HCT116 (cell line): ENCODE measurements around the gene UPK3A. TPM values are rescaled to one million over a fixed set of nuclear protein-coding genes. Genes with fewer than 3 reads are reported as not detected.

Experiments used
- ATAC-seq: fragments of 200-7000 bp; cut with Tn5 transposase; 2 replicates; pipeline ENCODE4 v1.9.1; 2020; ENCODE audit warnings: mild to moderate bottlenecking, moderate library complexity
- BruUV-seq: library from RNA; stranded (reverse); fragments of 400-500 nt; replicated peaks from 2 replicates; lab custom pipeline; 2021; lab: Mats Ljungman, UMichigan
- CTCF ChIA-PET: fragments of 300-600 bp; sonication (Branson Sonifier 250); formaldehyde crosslinking; loops from one replicate; lab custom pipeline; 2021; ENCODE audit warnings: antibody characterized with exemption; lab: Charles Lee
- POLR2A ChIA-PET: fragments of 300-600, 350-600 bp; sonication (Branson Sonifier 250); formaldehyde crosslinking; loops from one replicate; lab custom pipeline; 2021; ENCODE audit warnings: antibody characterized with exemption; lab: Charles Lee
- RAD21 ChIA-PET, 2 experiments: fragments of 300-600 bp; sonication (Branson Sonifier 250); formaldehyde crosslinking; loops; one replicate each; lab custom pipeline; 2023; ENCODE audit warnings: low total read pairs in 2 of 2; ENCODE audit not compliant: uncharacterized antibody in 2 of 2, unreplicated experiment in 2 of 2, low non-redundant PET in 1 of 2; lab: Charles Lee
- DNase-seq: peaks from one replicate; pipeline ENCODE4 v3.0.0-alpha.2; 2010; ENCODE audit warnings: low read depth, low spot score
- H2AFZ ChIP-seq: fragments of 200-600 bp; shearing (Covaris generic), sonication (generic); 2 replicates; pipeline ENCODE4 v1.6.1; 2017; ENCODE audit warnings: low read depth, mixed run types, mixed read lengths, antibody characterized with exemption, low read length; ENCODE audit not compliant: poor library complexity, severe bottlenecking
- H3K27ac ChIP-seq: 2 replicates; pipeline ENCODE4 v1.5.1; 2012; ENCODE audit warnings: low read depth, low read length
- H3K27me3 ChIP-seq: fragments of 200-600 bp; sonication (generic); 2 replicates; pipeline ENCODE4 v1.6.1; 2016; ENCODE audit warnings: mixed run types, low read length, mixed read lengths; ENCODE audit not compliant: insufficient read depth
- H3K36me3 ChIP-seq, 2 experiments: fragments of 200-500 bp in 1 of 2; fragments of 200-600 bp in 1 of 2; sonication (Bioruptor generic) in 1 of 2; sonication (generic) in 1 of 2; 2 replicates each; pipeline versions ENCODE4 v1.5.1 to v1.6.1; 2014 to 2016; ENCODE audit warnings: low read length in 2 of 2, inconsistent platforms in 1 of 2, mixed read lengths in 1 of 2, mixed run types in 1 of 2; ENCODE audit not compliant: insufficient read depth in 2 of 2, control insufficient read depth in 1 of 2
- H3K4me1 ChIP-seq, 2 experiments: fragments of 200-600 bp in 1 of 2; sonication (generic) in 1 of 2; 2 replicates each; pipeline versions ENCODE4 v1.5.1 to v1.6.1; 2012 to 2017; ENCODE audit warnings: low read length in 2 of 2, inconsistent platforms in 1 of 2, mild to moderate bottlenecking in 1 of 2, mixed read lengths in 1 of 2, mixed run types in 1 of 2, moderate library complexity in 1 of 2; ENCODE audit not compliant: insufficient read depth in 2 of 2, control insufficient read depth in 1 of 2
- H3K4me2 ChIP-seq: fragments of 200-600 bp; sonication (generic); 2 replicates; pipeline ENCODE4 v1.6.1; 2017; ENCODE audit warnings: mixed run types, low read length, mixed read lengths
- H3K4me3 ChIP-seq, 2 experiments: fragments of 200-600 bp in 1 of 2; sonication (generic) in 1 of 2; replicated peaks in 1 of 2; 2 replicates each; pipeline ENCODE4 v1.5.1; 2011 to 2016; ENCODE audit warnings: low read length in 2 of 2, control low read depth in 1 of 2, low read depth in 1 of 2, mild to moderate bottlenecking in 1 of 2, mixed read lengths in 1 of 2, mixed run types in 1 of 2
- H3K79me2 ChIP-seq: fragments of 200-600 bp; sonication (generic); 2 replicates; pipeline ENCODE4 v1.6.1; 2017; ENCODE audit warnings: mild to moderate bottlenecking, mixed run types, low read length, moderate library complexity, mixed read lengths; ENCODE audit not compliant: insufficient read depth
- H3K9ac ChIP-seq: fragments of 200-600 bp; sonication (generic); 2 replicates; pipeline ENCODE4 v1.6.1; 2016; ENCODE audit warnings: low read length, mixed read lengths
- H3K9me2 ChIP-seq: fragments of 200-600 bp; sonication (generic), shearing (Covaris generic); 2 replicates; pipeline ENCODE4 v1.6.1; 2017; ENCODE audit warnings: mixed run types, mild to moderate bottlenecking, moderate library complexity; ENCODE audit not compliant: insufficient read depth
- H3K9me3 ChIP-seq, 2 experiments: fragments of 200-500 bp in 1 of 2; fragments of 200-600 bp in 1 of 2; sonication (Bioruptor generic) in 1 of 2; sonication (generic) in 1 of 2; 2 replicates each; pipeline ENCODE4 v1.6.1; 2014 to 2017; ENCODE audit warnings: low read length in 2 of 2, mixed read lengths in 2 of 2, inconsistent platforms in 1 of 2, low read depth in 1 of 2, mild to moderate bottlenecking in 1 of 2, mixed run types in 1 of 2, moderate library complexity in 1 of 2; ENCODE audit not compliant: control insufficient read depth in 1 of 2, insufficient read depth in 1 of 2
- H4K20me1 ChIP-seq: fragments of 200-600 bp; sonication (generic), shearing (Covaris generic); 2 replicates; pipeline ENCODE4 v1.6.1; 2017; ENCODE audit warnings: mixed run types, mild to moderate bottlenecking, moderate library complexity; ENCODE audit not compliant: insufficient read depth
- CEBPB ChIP-seq: IDR thresholded peaks from 2 replicates; pipeline ENCODE4 v1.6.1; 2012; ENCODE audit warnings: low read depth
- ELF1 ChIP-seq: IDR thresholded peaks from 2 replicates; pipeline ENCODE4 v1.6.1; 2012; ENCODE audit warnings: low read depth, borderline replicate concordance
- EZH2 ChIP-seq: fragments of 200-600 bp; sonication (generic); IDR thresholded peaks from 2 replicates; pipeline ENCODE4 v1.6.1; 2017; ENCODE audit warnings: antibody characterized with exemption, mixed run types
- EZH2phosphoT487 ChIP-seq: fragments of 200-600 bp; IDR thresholded peaks from 2 replicates; pipeline ENCODE4 v1.6.1; 2018; ENCODE audit warnings: antibody characterized with exemption, borderline replicate concordance
- FOSL1 ChIP-seq: IDR thresholded peaks from 2 replicates; pipeline ENCODE4 v1.6.1; 2012; ENCODE audit warnings: low read depth
- SIN3A ChIP-seq: IDR thresholded peaks from 2 replicates; pipeline ENCODE4 v1.6.1; 2012; ENCODE audit warnings: low read depth
- ZFX ChIP-seq: fragments of 450-650 bp; IDR thresholded peaks from 2 replicates; pipeline ENCODE4 v1.6.1; 2017
- ZNF274 ChIP-seq: fragments of 200-500 bp; sonication (Bioruptor generic); IDR thresholded peaks from 2 replicates; pipeline ENCODE4 v1.6.1; 2014; ENCODE audit warnings: mild to moderate bottlenecking, low read depth, low read length, inconsistent platforms
- intact Hi-C: fragments of 100-400 bp; cut with micrococcal nuclease; formaldehyde crosslinking; loops from 2 replicates; pipeline ENCODE4 v1.10.0; 2022
- total RNA-seq: library from RNA; stranded (reverse); gene quantifications from one replicate; pipeline ENCODE4 v1.2.1, GENCODE V29; 2021; ENCODE audit not compliant: unreplicated experiment
- TF ChIP-seq, protein P1 (sequence below): IDR thresholded peaks from 2 replicates; pipeline ENCODE4 v1.6.1; 2012; ENCODE audit warnings: low read depth
- TF ChIP-seq, protein P2 (sequence below): IDR thresholded peaks from 2 replicates; pipeline ENCODE4 v1.6.1; 2012
- TF ChIP-seq, protein P3 (sequence below): IDR thresholded peaks from 2 replicates; pipeline ENCODE4 v1.6.1; 2011; ENCODE audit warnings: mild to moderate bottlenecking, low read length, moderate library complexity; ENCODE audit not compliant: insufficient replicate concordance; ENCODE audit errors: extremely low read depth

The UPK3A gene
- total RNA-seq, 1 experiment from 2014 or later, result not detected

DNA sequence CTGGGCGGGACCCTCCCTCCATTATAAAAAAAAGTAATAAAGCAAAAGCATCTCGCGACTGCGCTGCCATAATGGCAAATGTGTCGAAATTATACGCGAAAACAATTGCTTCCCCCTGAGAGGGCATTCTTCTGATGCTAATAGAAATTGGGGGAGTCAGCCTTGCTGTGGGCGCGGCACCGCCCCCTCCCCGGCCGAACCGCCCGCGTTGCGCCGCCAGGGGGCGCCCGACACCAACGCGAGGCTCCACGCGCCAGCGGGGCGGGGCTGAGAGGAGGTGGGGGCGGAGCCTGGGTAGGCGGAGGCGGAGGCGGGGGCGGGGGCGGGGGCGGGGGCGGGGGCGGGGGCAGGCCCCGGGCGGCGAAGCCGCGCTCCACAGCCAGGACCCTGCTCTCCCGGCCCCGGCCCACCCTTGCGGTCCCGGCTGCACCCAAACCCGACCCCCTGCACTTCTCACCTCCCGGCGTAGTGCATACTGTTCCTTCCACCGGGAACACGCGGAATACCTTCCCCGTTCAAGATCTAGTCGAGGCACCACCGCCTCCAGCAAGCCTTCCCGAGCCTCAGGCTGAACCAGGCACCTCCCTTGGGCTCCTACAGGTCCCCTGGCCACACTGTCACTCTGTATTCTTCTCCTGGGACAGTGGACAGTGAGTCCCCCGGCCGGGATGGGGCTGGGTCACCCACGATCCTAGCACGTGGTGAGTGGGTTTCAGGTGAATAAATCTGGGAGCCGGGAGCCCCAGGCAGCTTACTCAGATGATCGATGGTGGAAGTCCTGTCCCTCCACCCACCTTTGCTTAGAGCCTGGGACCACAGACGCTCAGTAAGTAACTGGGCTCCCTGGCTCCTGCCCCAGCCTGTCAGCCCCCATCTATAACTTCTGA is 15.5 kb upstream of the UPK3A start (continued):
- TF ChIP-seq, protein P1, sequence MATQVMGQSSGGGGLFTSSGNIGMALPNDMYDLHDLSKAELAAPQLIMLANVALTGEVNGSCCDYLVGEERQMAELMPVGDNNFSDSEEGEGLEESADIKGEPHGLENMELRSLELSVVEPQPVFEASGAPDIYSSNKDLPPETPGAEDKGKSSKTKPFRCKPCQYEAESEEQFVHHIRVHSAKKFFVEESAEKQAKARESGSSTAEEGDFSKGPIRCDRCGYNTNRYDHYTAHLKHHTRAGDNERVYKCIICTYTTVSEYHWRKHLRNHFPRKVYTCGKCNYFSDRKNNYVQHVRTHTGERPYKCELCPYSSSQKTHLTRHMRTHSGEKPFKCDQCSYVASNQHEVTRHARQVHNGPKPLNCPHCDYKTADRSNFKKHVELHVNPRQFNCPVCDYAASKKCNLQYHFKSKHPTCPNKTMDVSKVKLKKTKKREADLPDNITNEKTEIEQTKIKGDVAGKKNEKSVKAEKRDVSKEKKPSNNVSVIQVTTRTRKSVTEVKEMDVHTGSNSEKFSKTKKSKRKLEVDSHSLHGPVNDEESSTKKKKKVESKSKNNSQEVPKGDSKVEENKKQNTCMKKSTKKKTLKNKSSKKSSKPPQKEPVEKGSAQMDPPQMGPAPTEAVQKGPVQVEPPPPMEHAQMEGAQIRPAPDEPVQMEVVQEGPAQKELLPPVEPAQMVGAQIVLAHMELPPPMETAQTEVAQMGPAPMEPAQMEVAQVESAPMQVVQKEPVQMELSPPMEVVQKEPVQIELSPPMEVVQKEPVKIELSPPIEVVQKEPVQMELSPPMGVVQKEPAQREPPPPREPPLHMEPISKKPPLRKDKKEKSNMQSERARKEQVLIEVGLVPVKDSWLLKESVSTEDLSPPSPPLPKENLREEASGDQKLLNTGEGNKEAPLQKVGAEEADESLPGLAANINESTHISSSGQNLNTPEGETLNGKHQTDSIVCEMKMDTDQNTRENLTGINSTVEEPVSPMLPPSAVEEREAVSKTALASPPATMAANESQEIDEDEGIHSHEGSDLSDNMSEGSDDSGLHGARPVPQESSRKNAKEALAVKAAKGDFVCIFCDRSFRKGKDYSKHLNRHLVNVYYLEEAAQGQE, result no peak
- TF ChIP-seq, all 23 proteins: peak for 4

DNA sequence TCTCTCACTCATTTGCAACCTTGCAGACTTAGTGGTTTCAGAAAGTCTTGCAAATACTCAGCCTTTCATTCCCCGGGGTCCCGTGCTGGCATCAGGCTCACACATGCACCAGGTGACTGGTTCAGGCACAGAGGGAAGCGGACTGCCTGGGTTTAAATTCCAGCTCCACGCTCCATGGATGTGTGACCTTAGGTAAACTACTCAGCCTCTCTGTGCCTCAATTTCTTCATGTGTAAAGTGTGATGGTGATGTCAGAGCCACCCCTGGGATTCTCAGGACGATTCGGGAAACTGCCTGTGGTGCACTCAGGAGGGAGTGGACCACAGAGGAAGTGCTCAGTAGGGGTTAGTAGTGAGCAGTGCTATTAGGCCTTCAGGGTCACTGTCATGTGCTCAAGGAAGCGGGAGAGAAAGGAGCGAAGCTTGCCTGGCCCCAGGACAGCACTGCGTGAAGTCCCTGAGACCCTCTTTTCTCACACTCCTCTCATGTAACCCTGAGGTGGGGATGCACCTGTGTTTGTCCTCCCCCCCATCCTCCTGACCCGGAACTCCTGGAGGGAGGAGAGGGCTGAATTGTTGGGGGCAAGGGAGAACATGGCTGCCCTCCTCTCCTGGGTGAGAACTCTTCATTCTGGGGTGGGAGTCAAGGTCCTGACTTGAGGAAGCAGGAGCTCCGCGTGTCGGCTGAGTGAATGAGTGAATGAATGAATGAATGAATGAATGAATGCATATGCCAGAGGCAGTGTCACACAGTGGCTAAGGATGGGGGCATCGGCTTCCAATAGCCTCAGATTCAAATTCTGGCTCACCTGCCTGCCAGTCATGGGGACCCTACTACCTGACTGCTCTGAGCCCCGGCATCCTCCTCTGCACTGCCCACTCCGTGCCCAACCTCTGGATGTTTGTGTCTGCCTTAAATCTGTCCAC is 14.4 kb upstream of the UPK3A start:
- no peak overlapping the region for H3K27ac ChIP-seq
- no peak overlapping the region for H3K4me3 ChIP-seq
- H4K20me1 ChIP-seq, result no peaks in the 10 kb centered on the region
- no peaks in the 10 kb centered on the region for H3K9me3 ChIP-seq
- H3K79me2 ChIP-seq, result no peaks in the 10 kb centered on the region
- H3K9me2 ChIP-seq, result no peaks in the 10 kb centered on the region
- H3K4me1 ChIP-seq, result peaks cover 6 to 11% of the 10 kb centered on the region in 2 experiments
- H3K9ac ChIP-seq, result no peak overlapping the region
- TF ChIP-seq EZH2 (no peak), CEBPB (no peak), ZNF274 (no peak), ELF1 (no peak), ZFX (no peak), EZH2phosphoT487 (no peak), FOSL1 (no peak), SIN3A (no peak)
- TF ChIP-seq, protein P2, sequence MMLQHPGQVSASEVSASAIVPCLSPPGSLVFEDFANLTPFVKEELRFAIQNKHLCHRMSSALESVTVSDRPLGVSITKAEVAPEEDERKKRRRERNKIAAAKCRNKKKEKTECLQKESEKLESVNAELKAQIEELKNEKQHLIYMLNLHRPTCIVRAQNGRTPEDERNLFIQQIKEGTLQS, result no peak
- TF ChIP-seq, protein P3, sequence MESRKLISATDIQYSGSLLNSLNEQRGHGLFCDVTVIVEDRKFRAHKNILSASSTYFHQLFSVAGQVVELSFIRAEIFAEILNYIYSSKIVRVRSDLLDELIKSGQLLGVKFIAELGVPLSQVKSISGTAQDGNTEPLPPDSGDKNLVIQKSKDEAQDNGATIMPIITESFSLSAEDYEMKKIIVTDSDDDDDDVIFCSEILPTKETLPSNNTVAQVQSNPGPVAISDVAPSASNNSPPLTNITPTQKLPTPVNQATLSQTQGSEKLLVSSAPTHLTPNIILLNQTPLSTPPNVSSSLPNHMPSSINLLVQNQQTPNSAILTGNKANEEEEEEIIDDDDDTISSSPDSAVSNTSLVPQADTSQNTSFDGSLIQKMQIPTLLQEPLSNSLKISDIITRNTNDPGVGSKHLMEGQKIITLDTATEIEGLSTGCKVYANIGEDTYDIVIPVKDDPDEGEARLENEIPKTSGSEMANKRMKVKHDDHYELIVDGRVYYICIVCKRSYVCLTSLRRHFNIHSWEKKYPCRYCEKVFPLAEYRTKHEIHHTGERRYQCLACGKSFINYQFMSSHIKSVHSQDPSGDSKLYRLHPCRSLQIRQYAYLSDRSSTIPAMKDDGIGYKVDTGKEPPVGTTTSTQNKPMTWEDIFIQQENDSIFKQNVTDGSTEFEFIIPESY, result no peak
- no peak overlapping the region for H3K4me2 ChIP-seq
- H3K36me3 ChIP-seq, result no peaks in the 10 kb centered on the region
- no peak overlapping the region for H2AFZ ChIP-seq
- ChIA-PET POLR2A (no interaction called here), RAD21 (interaction anchor here in 1 of 2 experiments (1.0 kb wide), 1 partner anchor 164 kb away, joined by 3 read pairs; no protein-coding TSS in a partner anchor), CTCF (interaction anchor here (1.7 to 1.8 kb wide), 2 partner anchors 163 to 171 kb away, joined by 5 to 6 read pairs; no protein-coding TSS in a partner anchor)
- BruUV-seq, result no TSS peak
- intact Hi-C loops, result no loop called here
- ATAC-seq, result no peak
- H3K27me3 ChIP-seq, result no peaks in the 10 kb centered on the region
- no peak for DNase-seq
